Activated gamma-delta T cell treated with anti-CD3 and anti-CD28 coated beads, Interleukin-2, amount 50 U/mL, for 16 hours (primary cell): ENCODE results near the gene PALB2.
A peak's percentile ranks its signal among the peaks of the same experiment; 100 is the strongest.

Source experiments
- DNase-seq: peaks from one replicate; pipeline ENCODE4 v3.0.0-alpha.2; 2020; ENCODE audit warnings: low read depth

PALB2 gene

DNA sequence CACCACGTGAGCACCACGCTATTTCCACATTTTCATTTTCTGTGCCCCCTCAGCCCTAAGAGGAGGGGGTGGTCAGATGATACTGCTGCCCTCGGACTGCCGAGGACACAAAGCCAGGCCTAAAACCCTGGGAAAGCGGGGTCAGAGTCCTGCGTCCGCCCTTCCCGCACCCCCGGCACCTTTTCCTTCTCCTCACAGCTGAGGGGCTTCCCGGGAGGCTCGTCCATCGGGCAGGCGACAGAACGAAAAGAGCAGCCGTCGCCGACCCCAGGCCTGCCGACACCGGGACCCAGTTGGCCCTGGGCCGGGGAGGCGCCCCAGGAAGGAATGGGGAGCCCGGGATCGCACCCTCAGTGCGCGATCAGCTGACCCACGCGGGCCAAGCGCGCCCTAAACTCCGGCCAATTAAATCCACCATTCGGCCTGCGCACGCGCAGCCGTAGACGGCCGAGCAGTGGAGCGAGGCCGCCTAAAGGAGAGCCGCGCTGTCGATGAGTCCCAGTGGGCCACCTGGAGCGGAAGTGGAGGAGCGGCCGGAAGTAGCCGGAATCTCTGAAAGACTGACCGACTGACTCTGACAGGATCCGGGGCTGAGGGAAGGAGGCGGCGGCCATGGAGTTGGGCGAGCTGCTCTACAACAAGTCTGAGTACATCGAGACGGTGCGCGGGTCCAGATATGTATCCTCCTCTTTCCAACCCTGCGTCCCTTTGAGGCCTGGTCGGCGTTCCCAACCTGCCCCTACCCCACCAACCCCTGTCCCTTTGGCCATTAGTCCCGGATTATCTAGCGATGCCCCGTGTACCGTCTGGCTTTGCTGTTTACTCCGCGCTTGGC, at the start of gene PALB2, which contains the start of gene DCTN5:
PALB2 (minus strand) TSS at position 380 of the 835 bp plus-strand sequence; CDS start at position 227, 153 bp downstream.
DCTN5 (plus strand) TSS at position 536 of the 835 bp plus-strand sequence; CDS start at position 613, 77 bp downstream.
- DNase-seq = peak; percentile 75

DNA sequence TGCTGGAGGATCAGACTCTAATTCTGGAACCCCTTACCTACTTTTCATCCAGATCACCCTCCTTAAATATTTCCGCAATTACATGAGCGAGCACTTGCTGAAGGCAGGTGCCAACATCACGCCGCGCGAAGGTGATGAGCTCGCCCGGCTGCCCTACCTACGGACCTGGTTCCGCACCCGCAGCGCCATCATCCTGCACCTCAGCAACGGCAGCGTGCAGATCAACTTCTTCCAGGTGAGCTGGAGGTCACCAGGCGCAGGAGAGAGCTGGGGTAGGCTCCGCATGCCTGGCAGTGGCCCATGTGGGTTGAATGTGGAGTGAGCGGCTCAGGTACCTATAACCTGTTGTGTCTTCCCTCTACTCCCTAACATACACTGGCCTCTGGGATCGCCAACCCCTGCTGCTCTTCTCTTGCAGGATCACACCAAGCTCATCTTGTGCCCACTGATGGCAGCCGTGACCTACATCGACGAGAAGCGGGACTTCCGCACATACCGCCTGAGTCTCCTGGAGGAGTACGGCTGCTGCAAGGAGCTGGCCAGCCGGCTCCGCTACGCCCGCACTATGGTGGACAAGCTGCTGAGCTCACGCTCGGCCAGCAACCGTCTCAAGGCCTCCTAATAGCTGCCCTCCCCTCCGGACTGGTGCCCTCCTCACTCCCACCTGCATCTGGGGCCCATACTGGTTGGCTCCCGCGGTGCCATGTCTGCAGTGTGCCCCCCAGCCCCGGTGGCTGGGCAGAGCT, 48.5 kb upstream of the PALB2 start:
- no peak for DNase-seq

DNA sequence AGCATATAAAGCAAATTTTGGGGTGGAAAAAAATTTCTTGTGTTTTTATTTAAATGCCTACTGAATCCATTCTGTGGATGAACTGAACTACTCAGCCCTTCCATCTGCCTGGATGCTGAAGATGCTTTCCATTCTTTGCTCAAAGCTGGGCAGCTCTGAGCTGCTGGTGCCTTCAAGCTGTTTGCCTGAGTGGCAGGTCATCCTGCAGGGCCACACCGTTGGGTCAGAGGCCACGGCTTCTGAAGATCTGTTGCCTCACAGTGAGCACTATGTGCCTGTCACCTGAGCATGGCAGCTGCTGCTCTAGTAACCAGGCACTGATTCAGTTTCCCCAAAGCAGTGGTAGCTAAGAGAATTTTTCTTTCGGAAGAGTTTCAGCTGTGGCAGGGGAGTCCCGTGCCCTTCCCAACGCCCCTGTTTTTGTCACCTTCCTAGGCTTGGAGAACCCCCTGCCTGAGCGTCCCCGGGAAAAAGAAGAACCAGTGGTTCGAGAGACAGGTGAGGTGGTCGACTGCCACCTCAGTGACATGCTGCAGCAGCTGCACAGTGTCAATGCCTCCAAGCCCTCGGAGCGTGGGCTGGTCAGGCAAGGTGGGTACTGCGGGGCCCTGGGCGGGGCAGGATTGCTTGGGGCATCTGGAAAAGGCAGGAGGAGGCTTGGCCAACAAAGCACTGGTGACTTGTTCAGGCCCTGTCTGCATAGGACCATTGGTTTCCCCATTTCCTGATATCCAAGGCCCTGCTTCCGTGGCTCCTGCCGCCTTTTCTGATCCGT, 46.1 kb upstream of the PALB2 start:
- DNase-seq = no peak

DNA sequence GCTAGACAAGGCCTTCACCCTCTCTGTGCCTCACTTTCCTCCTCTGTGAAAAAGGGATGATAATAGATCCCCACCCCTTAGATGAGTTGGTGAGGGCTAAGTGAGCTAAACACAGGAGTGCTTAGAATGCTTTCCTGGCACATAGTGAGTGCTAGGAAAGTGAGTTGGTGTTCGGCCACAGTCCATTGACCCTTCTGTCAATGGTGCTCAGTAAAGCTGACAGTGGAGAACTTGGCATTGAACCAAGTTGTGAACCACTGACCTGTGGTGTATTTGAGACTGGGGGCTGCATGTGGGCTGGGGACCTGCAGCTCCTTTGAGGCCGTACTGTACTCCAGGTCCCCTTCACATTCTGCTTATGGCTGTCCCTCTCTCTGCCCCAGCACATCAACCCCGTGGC, 42.4 kb upstream of the PALB2 start:
- DNase-seq = no peak

DNA sequence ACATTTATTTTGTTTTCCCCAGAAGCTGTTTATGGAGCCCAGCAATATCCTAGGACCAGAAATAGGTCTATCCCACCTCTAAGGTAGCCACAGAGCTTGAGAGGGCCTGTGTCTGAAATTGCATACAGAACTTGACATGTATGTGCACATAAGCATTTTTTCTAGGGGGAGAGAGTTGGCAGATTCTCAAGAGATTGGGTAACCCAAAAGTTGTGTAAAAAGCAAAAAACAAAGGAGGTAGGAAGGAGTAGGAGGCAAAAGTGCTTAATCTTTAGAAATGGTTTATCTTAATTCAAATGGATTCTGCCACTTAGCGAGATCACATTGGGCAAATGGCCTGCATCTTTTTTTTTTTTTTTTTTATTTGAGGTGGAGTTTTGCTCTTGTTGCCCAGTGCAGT, 41.1 kb upstream of the PALB2 start:
- DNase-seq = no peak

DNA sequence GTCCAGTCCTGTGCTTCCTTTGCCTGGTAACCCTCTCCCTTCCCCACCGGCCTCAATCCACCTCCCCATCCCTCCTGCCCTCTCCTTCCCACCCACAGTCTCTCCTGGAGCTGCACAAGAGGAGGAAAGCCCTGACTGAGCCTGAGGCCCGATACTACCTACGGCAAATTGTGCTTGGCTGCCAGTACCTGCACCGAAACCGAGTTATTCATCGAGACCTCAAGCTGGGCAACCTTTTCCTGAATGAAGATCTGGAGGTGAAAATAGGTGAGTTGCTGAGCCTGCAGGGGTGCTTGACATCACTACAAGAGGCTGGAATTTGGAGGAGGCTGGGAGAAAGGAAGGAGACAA, 38.9 kb upstream of the PALB2 start:
- no peak for DNase-seq

DNA sequence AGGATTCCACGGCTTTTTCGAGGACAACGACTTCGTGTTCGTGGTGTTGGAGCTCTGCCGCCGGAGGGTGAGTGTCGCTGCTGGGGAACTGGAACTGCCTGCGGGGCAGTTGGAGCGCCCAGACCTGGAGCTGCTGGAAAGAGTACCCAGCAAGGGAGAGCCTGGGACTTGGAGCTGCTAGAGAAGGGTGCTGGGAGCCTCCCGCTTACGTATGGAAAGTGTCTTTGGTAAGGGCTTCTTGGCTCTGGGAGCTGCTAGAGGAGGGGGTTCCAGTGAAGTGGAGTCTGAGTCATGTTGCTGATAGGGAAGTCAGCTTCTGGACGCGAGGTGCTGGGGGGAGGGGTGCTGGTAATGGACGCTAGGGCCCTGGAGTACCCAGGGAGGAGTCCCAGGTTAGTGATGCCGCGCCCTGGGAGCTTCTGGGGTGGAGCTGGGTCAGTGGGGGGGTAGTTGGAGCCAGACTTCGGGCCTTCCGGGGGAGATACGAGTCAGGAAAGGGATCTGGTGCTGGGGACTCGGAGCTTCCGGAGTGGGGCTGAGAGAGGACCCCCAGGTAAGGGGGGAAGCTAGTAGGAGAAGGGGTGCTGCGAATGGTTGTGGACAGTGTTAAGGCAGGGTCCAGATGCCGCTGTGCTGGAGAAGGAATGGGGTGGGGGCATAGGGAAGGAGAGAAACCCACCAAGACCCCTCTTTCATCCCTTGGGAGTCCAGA, 38.3 kb upstream of the PALB2 start:
- DNase-seq = no peak

DNA sequence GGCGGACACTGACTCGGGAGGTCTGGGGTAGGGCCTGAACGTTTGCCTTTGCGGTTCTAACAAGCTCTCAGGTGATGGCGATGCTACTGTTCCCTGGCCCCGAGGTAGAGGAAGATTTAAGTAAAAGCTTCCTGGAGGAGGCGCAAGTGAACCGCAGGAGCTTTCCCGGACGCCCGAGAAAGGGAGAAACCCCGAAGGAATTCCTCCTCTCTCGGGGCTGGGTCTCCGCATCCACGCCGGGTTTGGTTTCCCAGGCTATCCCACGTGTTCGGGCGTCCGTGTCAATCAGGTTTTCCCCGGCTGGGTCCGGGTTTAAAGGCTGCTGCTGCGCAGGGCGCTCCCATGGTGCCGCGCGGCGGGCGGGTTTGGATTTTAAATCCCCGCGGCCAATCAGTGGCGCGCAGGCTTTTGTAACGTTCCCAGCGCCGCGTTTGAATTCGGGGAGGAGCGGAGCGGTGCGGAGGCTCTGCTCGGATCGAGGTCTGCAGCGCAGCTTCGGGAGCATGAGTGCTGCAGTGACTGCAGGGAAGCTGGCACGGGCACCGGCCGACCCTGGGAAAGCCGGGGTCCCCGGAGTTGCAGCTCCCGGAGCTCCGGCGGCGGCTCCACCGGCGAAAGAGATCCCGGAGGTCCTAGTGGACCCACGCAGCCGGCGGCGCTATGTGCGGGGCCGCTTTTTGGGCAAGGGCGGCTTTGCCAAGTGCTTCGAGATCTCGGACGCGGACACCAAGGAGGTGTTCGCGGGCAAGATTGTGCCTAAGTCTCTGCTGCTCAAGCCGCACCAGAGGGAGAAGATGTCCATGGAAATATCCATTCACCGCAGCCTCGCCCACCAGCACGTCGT, 37.5 kb upstream of the PALB2 start, which contains the start of gene PLK1:
PLK1 (plus strand) TSS at position 460 of the 844 bp plus-strand sequence; CDS start at position 504, 44 bp downstream.
- peak; percentile 44 for DNase-seq

DNA sequence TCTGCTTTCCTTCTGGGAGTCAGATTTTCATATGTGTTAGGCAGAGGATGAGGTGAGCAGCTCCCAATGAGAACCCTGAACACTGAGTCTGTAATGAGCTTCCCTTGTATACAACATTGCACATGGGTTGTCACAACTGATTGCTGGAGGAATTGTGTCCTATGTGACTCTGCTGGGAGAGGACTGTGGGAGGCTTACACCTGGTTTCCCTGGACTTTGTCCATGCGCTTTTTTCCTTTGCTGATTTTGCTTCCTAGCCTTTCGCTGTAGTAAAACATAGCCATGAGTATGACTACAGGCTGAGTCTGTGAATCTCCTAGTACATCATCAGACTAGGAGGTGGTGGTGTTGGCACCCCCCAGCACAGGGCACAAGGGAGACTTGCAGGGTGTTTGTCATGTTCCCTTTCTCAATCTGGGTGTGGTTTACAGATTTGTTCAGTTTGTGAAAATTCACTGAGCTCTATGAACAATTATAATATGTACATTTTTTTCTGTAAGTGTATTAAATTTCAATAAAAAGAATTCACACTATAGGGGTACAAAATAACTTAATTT, 35.9 kb upstream of the PALB2 start:
- no peak for DNase-seq

DNA sequence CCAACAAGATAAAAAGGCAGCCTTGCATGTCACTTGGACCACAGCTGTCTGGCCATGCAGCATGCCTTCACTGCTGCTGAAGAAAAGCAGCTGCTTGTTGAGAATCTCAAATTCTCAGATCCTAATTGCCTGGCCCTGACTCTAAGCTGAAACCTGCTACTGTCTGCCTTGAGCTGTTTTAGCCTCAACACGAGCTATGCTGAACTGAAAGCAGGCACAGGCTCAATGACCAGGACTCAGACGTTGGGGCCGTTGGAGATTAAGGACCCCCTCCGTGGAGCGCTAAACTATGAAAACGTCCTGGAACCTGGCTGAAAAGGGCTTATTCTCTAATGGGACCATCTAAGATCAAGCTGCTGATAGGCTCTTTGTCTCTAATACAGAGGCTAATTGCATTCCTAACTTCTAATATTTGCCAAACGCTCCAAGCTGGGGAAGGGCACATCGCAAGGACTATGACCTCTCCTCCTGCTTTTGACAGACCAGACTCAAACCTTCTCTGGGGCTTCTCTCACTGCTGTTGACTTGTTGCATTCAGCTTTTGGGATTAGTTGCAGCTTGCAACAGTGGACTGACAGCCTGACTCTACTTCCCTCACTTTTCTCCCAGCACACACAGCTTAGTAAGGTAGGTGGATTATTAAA, 33.0 kb upstream of the PALB2 start:
- DNase-seq = no peak

DNA sequence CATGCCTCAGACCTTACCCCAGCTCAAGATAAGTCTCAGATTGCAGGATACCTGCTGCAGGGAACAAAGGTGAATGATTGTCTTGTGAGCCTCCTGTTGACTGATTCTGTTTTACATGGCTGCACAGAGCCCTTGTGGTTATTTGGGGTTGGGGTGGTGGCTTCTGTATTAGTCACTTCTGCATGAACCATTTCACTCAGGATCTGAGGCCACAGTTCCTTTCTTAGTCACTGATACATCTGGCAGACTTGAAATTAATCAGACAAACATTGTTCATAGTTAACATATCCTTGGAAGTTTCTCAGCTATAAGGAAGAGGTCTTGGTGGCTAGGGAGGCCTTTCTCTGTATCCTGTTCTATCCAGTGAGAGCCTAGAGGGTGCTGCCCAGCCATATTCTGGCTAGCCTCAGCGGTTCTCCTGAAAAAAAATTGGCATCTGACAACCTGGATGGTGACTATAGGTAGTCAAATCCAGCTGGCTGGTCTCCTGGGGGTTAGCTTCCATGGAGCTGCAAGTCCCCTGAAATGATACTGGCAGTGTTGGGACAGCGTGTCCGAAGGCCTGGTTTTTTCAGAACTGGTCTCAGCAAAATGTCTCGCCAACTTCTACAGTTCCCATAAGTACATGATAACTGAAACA, 29.1 kb upstream of the PALB2 start:
- DNase-seq = no peak

DNA sequence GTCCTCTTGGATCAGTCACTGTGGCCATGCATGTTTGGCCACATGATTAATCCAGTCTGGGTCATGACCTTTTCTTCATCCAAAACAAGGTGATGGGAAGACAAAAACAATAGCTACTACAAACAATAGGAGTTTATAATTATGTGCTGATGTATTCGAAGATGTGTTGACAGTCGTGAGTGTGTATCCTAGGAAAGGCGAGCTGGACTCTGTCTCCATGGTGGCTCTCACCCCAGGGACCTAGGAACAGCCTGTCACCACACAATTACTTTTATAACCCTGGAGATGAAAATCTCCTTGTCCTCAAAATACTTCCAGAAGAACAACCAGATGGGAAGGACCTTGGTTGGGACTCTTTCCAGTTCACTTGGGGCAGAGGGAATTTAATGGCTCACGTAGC, 27.8 kb upstream of the PALB2 start:
- no peak for DNase-seq

DNA sequence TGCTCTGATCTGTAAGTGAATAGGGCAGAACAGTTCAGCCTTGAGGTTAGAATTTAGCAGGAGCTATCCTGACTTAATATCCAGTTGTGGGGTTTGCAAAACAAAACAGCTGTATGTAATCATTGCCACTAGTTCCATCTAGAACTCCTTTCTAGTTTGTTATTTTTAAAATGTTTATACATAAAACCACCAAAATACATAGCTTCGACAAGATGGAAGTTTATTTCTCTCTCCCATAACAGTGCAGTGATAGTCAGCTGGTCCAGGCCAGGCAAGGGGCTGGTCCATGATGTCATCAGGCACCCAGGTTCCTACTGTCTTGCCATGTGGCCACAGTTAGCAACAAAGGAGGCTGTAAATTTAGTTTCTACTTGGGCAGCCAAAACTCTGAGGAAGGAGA, 27.1 kb upstream of the PALB2 start:
- DNase-seq = no peak

DNA sequence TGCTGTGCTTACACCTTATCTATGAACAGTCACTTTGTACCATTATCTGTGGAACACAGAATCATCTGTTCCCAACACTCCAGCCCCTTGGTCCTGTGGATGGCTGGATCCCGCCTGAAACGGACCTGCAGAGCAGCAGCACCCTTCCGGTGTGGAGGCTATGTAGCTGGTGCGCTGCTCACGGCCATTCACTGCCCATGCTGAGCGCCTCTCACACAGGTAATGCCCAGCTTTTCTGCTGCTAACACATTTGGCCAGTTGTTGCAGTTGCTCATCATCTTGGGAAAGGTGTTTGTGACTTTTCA, 26.2 kb upstream of the PALB2 start:
- DNase-seq = no peak

DNA sequence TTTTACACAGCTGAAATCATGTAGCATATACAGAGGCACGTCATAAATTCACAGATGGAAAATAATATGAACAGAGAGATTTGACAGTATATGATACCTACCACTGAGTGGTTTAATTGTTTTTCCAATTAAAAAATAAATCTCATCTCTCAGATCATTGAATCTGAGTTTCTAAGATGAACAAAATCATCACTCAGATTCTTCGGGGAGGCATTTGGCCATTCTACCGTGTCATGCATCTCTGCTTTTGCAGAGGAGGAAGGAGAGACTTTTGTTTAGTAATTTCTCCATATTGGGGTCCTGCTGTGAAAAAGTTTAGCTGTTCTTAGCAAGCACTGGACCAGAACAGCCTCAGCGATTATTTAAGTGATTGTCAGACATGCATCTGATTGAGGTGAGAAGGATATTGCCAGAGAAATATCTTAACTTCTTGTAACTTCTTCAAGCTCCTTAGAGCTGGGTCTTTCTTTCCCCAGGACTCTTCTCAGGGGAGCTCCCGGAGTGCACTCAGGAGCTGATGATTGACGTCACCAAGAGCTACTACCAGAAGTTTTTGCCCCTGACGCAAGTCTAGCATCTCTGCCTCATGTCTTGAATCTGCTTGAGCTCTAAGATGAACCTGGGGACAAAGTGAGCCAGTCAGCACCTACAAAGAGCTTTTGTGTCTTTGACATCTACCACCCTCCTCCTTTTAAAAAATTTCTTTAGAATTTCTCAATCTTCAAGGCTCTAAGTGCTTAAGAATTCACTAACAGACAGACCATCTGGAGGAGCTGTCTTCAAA, 25.7 kb upstream of the PALB2 start:
- no peak for DNase-seq

DNA sequence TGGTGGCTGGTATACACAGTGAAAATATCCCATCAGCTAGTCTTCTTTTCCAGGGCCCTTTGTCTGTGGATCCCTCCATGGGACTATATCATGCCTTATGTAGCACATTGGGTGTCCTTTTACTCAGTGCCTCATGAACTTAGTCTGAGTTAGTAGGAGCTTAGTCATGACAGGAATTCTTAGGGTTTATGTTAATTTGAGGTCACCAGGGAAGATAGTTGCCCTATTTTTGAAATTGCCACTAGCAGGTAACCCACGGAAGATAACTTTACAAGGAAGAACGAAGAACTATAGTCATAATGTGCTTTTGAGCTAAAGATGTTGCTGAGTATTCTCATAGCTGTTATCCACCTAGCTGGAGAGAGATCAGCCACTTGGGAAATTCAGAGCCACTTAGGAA, 22.8 kb upstream of the PALB2 start:
- DNase-seq = no peak

DNA sequence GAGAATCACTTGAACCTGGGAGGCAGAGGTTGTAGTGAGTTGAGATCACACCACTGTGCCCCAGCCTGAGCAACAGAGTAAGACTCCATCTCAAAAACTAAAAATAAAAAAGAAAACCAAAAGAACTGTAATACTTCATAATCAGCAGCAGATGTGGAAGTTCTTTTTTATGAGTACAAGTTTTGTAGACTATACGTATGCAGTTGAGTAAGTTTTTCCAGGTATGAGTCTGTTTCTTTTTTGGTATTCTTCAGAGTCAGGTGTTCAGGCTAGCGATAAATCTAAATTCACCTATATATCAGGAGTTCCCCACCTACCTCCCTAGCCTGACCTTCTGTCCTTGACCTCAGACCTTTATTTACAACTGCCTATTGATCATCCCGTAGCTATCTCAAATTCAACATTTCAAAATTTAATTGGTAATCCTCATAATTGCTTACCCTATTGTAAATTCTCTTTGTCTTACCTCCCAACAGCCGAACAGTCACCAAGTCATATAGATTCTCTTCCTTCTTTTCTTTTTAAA, 10.9 kb upstream of the PALB2 start:
- DNase-seq = no peak

DNA sequence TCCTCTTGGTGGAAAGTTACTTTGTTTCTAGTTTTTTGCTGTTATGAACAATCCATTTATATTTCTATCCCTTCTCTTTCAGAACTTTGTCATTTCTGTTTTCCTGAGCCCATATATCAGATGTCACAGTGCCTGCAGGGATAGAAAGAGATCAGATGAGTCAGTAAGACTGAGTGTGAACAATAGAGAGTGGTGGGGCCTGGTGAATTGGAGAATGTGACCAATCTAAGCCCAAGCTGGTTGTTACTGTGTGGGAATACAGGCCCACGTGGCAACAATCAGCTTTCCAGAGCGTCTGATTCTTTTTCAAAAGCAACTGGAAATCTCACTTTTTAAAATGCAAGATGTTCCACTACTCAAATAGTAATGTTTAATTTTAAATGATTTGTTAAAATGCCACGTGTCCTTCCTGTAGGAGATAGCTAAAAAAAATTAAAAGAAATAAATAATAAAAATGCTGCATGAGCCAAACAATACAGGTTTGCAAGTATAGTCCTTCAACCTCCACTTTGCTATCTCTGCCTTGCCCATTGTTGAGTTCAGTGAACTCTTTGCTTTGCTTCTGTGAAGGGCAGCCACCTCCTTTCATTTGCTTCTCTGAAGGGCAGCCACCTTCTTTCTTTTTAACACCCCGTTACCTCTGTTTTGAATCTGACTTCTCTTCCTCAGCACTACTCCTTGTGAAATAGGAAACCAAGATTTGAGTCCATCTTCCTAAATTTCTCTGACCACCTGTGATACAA, 9.7 kb upstream of the PALB2 start:
- DNase-seq = no peak
